GM12891 (cell line): ENCODE results near the gene TMOD1.
"Not testable (repeated sequence)": the region's sequence is repeated elsewhere in the genome, so short reads cannot be mapped to it uniquely, and the experiment has no call there.

Experiments used
- POLR2A ChIP-seq: IDR thresholded peaks from 2 replicates; pipeline ENCODE4 v1.6.1; 2011; ENCODE audit warnings: low read depth, low read length, control low read depth
- POLR2AphosphoS5 ChIP-seq: IDR thresholded peaks from 2 replicates; pipeline ENCODE4 v1.6.1; 2011; ENCODE audit warnings: low read depth, low read length, control low read depth
- SPI1 ChIP-seq: IDR thresholded peaks from 2 replicates; pipeline ENCODE4 v1.6.1; 2011; ENCODE audit warnings: low read depth, low read length, control low read depth
- TAF1 ChIP-seq: IDR thresholded peaks from 2 replicates; pipeline ENCODE4 v1.6.1; 2011; ENCODE audit warnings: low read depth, low read length, control low read depth

- TF ChIP-seq POLR2AphosphoS5, TAF1, POLR2A, SPI1: not testable (repeated sequence)
Observed at GRCh38 chr9:97584778-97585177, 83.3 kb downstream of the TMOD1 start.
